WTC11 (cell line): ENCODE measurements around the gene NCOA1. TPM values are rescaled to one million over a fixed set of nuclear protein-coding genes. Genes with fewer than 3 reads are reported as not detected.

Experiments used
- ATAC-seq: fragments of 200-7000 bp; cut with Tn5 transposase; 2 replicates; pipeline ENCODE4 v1.10.0; 2021; ENCODE audit warnings: mild to moderate bottlenecking, moderate library complexity
- CTCF ChIA-PET: fragments of 300-600 bp; sonication (Branson Sonifier 250); formaldehyde crosslinking; loops from one replicate; lab custom pipeline; 2021; ENCODE audit warnings: antibody characterized with exemption; lab: Charles Lee
- POLR2A ChIA-PET: fragments of 350-600 bp; sonication (Branson Sonifier 250); formaldehyde crosslinking; loops from one replicate; lab custom pipeline; 2021; ENCODE audit warnings: antibody characterized with exemption; lab: Charles Lee
- DNase-seq: peaks from one replicate; pipeline ENCODE4 v3.0.0; 2021; ENCODE audit warnings: low spot score
- H3K27ac Mint-ChIP-seq: 2 replicates; pipeline ENCODE4 v1.8.0; 2021; ENCODE audit warnings: mixed read lengths
- H3K27me3 Mint-ChIP-seq: 2 replicates; pipeline ENCODE4 v1.8.0; 2021; ENCODE audit warnings: low read depth, mild to moderate bottlenecking, moderate library complexity, mixed read lengths
- H3K36me3 Mint-ChIP-seq: 2 replicates; pipeline ENCODE4 v1.8.0; 2021; ENCODE audit warnings: mixed read lengths
- H3K4me1 Mint-ChIP-seq: 2 replicates; pipeline ENCODE4 v1.8.0; 2022; ENCODE audit warnings: mixed read lengths
- H3K4me3 Mint-ChIP-seq: 2 replicates; pipeline ENCODE4 v1.8.0; 2021; ENCODE audit warnings: mild to moderate bottlenecking, moderate library complexity, mixed read lengths
- H3K9me3 Mint-ChIP-seq: 2 replicates; pipeline ENCODE4 v1.8.0; 2021; ENCODE audit warnings: mixed read lengths
- ARID4B ChIP-seq: sonication (generic); formaldehyde crosslinking; IDR thresholded peaks from 2 replicates; pipeline ENCODE4 v1.8.0; 2023; ENCODE audit warnings: missing genetic modification reagents, mild to moderate bottlenecking, borderline replicate concordance
- CBFB ChIP-seq: sonication (generic); formaldehyde crosslinking; IDR thresholded peaks from 2 replicates; pipeline ENCODE4 v1.8.1; 2022; ENCODE audit warnings: mild to moderate bottlenecking, low read depth, missing genetic modification reagents
- CREM ChIP-seq: sonication (generic); formaldehyde crosslinking; IDR thresholded peaks from 2 replicates; pipeline ENCODE4 v1.8.1; 2022; ENCODE audit warnings: mild to moderate bottlenecking, missing genetic modification reagents, moderate library complexity
- FOXP4 ChIP-seq: sonication (generic); formaldehyde crosslinking; IDR thresholded peaks from 2 replicates; pipeline ENCODE4 v1.8.0; 2022; ENCODE audit warnings: mild to moderate bottlenecking, missing genetic modification reagents
- HMGA2 ChIP-seq: fragments of 250-450 bp; sonication (Bioruptor Pico); IDR thresholded peaks from 2 replicates; pipeline ENCODE4 v1.4.0; 2021; ENCODE audit warnings: mild to moderate bottlenecking, moderate library complexity
- HMGXB4 ChIP-seq: sonication (generic); formaldehyde crosslinking; IDR thresholded peaks from 2 replicates; pipeline ENCODE4 v1.8.1; 2023; ENCODE audit warnings: mild to moderate bottlenecking, moderate library complexity, missing genetic modification reagents
- MXD4 ChIP-seq: fragments of 250-450 bp; sonication (Bioruptor Pico); IDR thresholded peaks from 2 replicates; pipeline ENCODE4 v1.8.0; 2021; ENCODE audit warnings: mild to moderate bottlenecking, moderate library complexity, borderline replicate concordance
- NFATC4 ChIP-seq: fragments of 250-450 bp; sonication (Bioruptor Pico); IDR thresholded peaks from 2 replicates; pipeline ENCODE4 v1.9.0; 2021; ENCODE audit warnings: mild to moderate bottlenecking
- NFYB ChIP-seq: sonication (generic); formaldehyde crosslinking; conservative IDR thresholded peaks from 2 replicates; pipeline ENCODE4 v1.8.0; 2022; ENCODE audit warnings: low read depth, missing genetic modification reagents
- NR3C1 ChIP-seq: sonication (generic); formaldehyde crosslinking; conservative IDR thresholded peaks from 2 replicates; pipeline ENCODE4 v1.8.1; 2023; ENCODE audit warnings: low read depth, mild to moderate bottlenecking, missing genetic modification reagents
- OVOL2 ChIP-seq: fragments of 250-450 bp; sonication (Bioruptor Pico); IDR thresholded peaks from 2 replicates; pipeline ENCODE4 v1.9.0; 2021; ENCODE audit warnings: mild to moderate bottlenecking, borderline replicate concordance
- PRRX2 ChIP-seq: fragments of 250-450 bp; sonication (Bioruptor Pico); IDR thresholded peaks from 2 replicates; pipeline ENCODE4 v1.8.0; 2021; ENCODE audit warnings: mild to moderate bottlenecking
- RELA ChIP-seq: sonication (generic); formaldehyde crosslinking; IDR thresholded peaks from 2 replicates; pipeline ENCODE4 v1.8.1; 2022; ENCODE audit warnings: missing genetic modification reagents, mild to moderate bottlenecking, borderline replicate concordance
- RORB ChIP-seq: fragments of 250-450 bp; sonication (Bioruptor Pico); IDR thresholded peaks from 2 replicates; pipeline ENCODE4 v1.9.0; 2021; ENCODE audit warnings: mild to moderate bottlenecking
- TEAD1 ChIP-seq: sonication (generic); formaldehyde crosslinking; IDR thresholded peaks from 2 replicates; pipeline ENCODE4 v1.8.0; 2022; ENCODE audit warnings: mild to moderate bottlenecking, missing genetic modification reagents
- USF2 ChIP-seq: sonication (generic); formaldehyde crosslinking; IDR thresholded peaks from 2 replicates; pipeline ENCODE4 v1.8.1; 2023; ENCODE audit warnings: mild to moderate bottlenecking, missing genetic modification reagents, moderate library complexity
- ZMAT4 ChIP-seq: fragments of 250-450 bp; sonication (Bioruptor Pico); IDR thresholded peaks from 2 replicates; pipeline ENCODE4 v1.9.0; 2021; ENCODE audit warnings: mild to moderate bottlenecking
- ZNF281 ChIP-seq: sonication (generic); formaldehyde crosslinking; IDR thresholded peaks from 2 replicates; pipeline ENCODE4 v1.8.0; 2023; ENCODE audit warnings: mild to moderate bottlenecking, missing genetic modification reagents
- total RNA-seq: library from RNA; stranded (reverse); gene quantifications from 3 replicates; pipeline ENCODE4 v1.2.3, GENCODE V29; 2021

NCOA1 gene
- total RNA-seq, 1 experiment from 2014 or later: 16.9 TPM

- H3K36me3 Mint-ChIP-seq: no peaks in the 10 kb centered on the region; the same call in 1 of the 2 replicates
- no peak for DNase-seq
- no peak overlapping the region for H3K4me3 Mint-ChIP-seq
- no peaks in the 10 kb centered on the region for H3K27me3 Mint-ChIP-seq
- CTCF ChIA-PET: no interaction called here
- peaks cover 3% of the 10 kb centered on the region; the same call in 1 of the 2 replicates for H3K9me3 Mint-ChIP-seq
- TF ChIP-seq TEAD1 (CRISPR knock-in tag) (no peak), FOXP4 (no peak), HMGA2 (no peak), NFYB (CRISPR knock-in tag) (no peak), NFATC4 (CRISPR knock-in tag) (no peak), HMGXB4 (no peak), OVOL2 (CRISPR knock-in tag) (no peak), ZNF281 (CRISPR knock-in tag) (no peak), ARID4B (CRISPR knock-in tag) (no peak), NR3C1 (no peak), MXD4 (no peak), CBFB (CRISPR knock-in tag) (no peak), ZMAT4 (CRISPR knock-in tag) (no peak)
- no peak for ATAC-seq
- no peak overlapping the region for H3K27ac Mint-ChIP-seq
- POLR2A ChIA-PET: no interaction called here
- H3K4me1 Mint-ChIP-seq: no peaks in the 10 kb centered on the region
These were observed 226.4 kb downstream of the NCOA1 start for GRCh38 chr2:24717263-24717951.

- no peaks in the 10 kb centered on the region for H3K27me3 Mint-ChIP-seq
- CTCF ChIA-PET: interaction anchor here (1.2 kb wide), 1 partner anchor 107 kb away, joined by 3 read pairs; no protein-coding TSS in a partner anchor
- POLR2A ChIA-PET: no interaction called here
- no peak for TF ChIP-seq CBFB (CRISPR knock-in tag)
- TF ChIP-seq RELA (CRISPR knock-in tag): no peak
- TF ChIP-seq HMGA2: no peak
- TF ChIP-seq FOXP4: no peak
- TF ChIP-seq RORB (CRISPR knock-in tag): no peak
- TF ChIP-seq CREM: no peak
- no peak for TF ChIP-seq USF2
- no peak for TF ChIP-seq PRRX2 (CRISPR knock-in tag)
These were observed 229.3 kb downstream of the NCOA1 start for GRCh38 chr2:24720310-24720709.

More at GRCh38 chr2:24720310-24720709, 229.3 kb downstream of the NCOA1 start:
- DNase-seq (no peak), ATAC-seq (no peak)
- Mint-ChIP-seq H3K27ac (no peak overlapping the region), H3K9me3 (peaks cover 3% of the 10 kb centered on the region; the same call in 1 of the 2 replicates), H3K4me3 (no peak overlapping the region), H3K4me1 (no peaks in the 10 kb centered on the region), H3K36me3 (no peaks in the 10 kb centered on the region; the same call in 1 of the 2 replicates)
